ENCODE data around the gene TSPAN14.
"Not testable (repeated sequence)": the region's sequence is repeated elsewhere in the genome, so short reads cannot be mapped to it uniquely, and the experiment has no call there.

Gene TSPAN14

GRCh38 chr10:80530251-80530650 is 76.1 kb downstream of the TSPAN14 start:
- DNase-seq = peak; percentile 44

GRCh38 chr10:80530816-80531215 is 76.7 kb downstream of the TSPAN14 start:
- no peak for DNase-seq

- DNase-seq = no peak
Measured at GRCh38 chr10:80532571-80532970, 78.5 kb downstream of the TSPAN14 start.

- DNase-seq = not testable (repeated sequence)
Measured at GRCh38 chr10:80534059-80534458, 79.9 kb downstream of the TSPAN14 start.

GRCh38 chr10:80534646-80535045 is 80.5 kb downstream of the TSPAN14 start:
- not testable (repeated sequence) for DNase-seq

- peak; percentile 68 for DNase-seq
Measured at GRCh38 chr10:80535671-80536360, 81.7 kb downstream of the TSPAN14 start.

- no peak for DNase-seq
Measured at GRCh38 chr10:80536361-80536835, 82.3 kb downstream of the TSPAN14 start.

- no peak for DNase-seq
Measured at GRCh38 chr10:80537086-80537735, 83.1 kb downstream of the TSPAN14 start.

- no peak for DNase-seq
Measured at GRCh38 chr10:80537736-80538480, 83.8 kb downstream of the TSPAN14 start, which contains the start of gene SH2D4B. SH2D4B (plus strand) TSS chr10:80537902; CDS start chr10:80538332, 430 bp downstream.

GRCh38 chr10:80538481-80539185 is 84.5 kb downstream of the TSPAN14 start:
- DNase-seq = no peak

GRCh38 chr10:80539421-80540031 is 85.4 kb downstream of the TSPAN14 start:
- no peak for DNase-seq

GRCh38 chr10:80540136-80540535 is 86.0 kb downstream of the TSPAN14 start:
- no peak for DNase-seq

GRCh38 chr10:80540618-80540980 is 86.5 kb downstream of the TSPAN14 start:
- no peak for DNase-seq

- DNase-seq = no peak
Measured at GRCh38 chr10:80540981-80541750, 87.1 kb downstream of the TSPAN14 start.

- no peak for DNase-seq
Measured at GRCh38 chr10:80542053-80542452, 87.9 kb downstream of the TSPAN14 start.

GRCh38 chr10:80542652-80543318 is 88.7 kb downstream of the TSPAN14 start:
- no peak for DNase-seq

- DNase-seq = not testable (repeated sequence)
Measured at GRCh38 chr10:80543319-80543672, 89.2 kb downstream of the TSPAN14 start.

- no peak for DNase-seq
Measured at GRCh38 chr10:80544316-80544953, 90.3 kb downstream of the TSPAN14 start.

GRCh38 chr10:80545258-80545881 is 91.3 kb downstream of the TSPAN14 start:
- no peak for DNase-seq

- no peak for DNase-seq
Measured at GRCh38 chr10:80552151-80552646, 98.1 kb downstream of the TSPAN14 start.

Measured in CD4-positive, alpha-beta T cell treated with Interleukin-4 for 4 hours (primary cell).